Ovary (tissue), 3 donors: ENCODE results near the gene PMEPA1.

Source experiments
- EP300 ChIP-seq: sonication (generic); formaldehyde crosslinking; IDR thresholded peaks from one replicate; pipeline ENCODE4 v1.6.1; 2017; ENCODE audit warnings: antibody characterized with exemption
- POLR2A ChIP-seq: fragments of 450-650 bp; IDR thresholded peaks from one replicate; pipeline ENCODE4 v1.6.1; 2017; ENCODE audit warnings: antibody characterized with exemption, mild to moderate bottlenecking, moderate library complexity
- TF ChIP-seq, protein P1 (sequence below), 3 donors: fragments of 450-650 bp in 2 of 3; fragments of 200-600 bp in 1 of 3; IDR thresholded peaks; one replicate each; pipeline versions ENCODE4 v1.5.1 to v1.8.0; 2016 to 2022; ENCODE audit warnings: antibody characterized with exemption in 3 of 3, mild to moderate bottlenecking in 1 of 3
- donor health status: DM: no; HTN: no; CAD: no.

DNA sequence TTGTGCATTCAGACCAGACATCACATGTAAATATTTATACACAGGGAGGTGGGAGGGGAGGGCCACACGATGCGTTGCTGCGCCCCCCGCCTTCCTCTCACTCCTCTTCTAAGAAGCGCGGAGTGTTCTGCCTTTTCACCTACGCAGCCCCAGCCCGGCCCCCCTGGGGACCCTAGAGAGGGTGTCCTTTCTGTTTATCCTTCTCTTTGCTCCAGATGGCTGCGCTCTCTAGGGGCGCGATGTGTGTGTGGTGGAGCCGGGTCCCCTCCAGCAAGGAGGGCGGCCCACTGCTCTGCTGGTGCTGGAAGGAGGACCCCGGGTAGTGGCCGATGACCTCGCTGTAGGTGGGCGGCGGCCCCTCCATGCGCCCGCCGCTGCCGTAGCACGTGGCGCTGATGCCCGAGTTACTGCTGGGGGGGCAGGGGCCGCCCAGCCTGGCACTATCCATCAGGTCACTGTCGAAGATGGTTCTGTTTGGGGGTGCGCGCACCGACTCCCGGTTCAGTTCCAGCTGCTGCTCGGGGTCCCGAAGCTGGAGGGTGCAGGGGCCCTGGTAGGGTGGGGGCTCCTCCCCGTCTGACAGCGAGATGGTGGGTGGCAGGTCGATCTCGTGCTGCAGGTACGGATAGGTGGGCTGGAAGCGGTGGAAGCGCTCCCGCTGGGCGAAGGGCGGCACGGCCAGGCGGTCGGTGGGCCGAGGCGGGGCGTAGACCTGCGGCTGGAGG lies 57.8 kb downstream of the PMEPA1 start:
- TF ChIP-seq, protein P1, sequence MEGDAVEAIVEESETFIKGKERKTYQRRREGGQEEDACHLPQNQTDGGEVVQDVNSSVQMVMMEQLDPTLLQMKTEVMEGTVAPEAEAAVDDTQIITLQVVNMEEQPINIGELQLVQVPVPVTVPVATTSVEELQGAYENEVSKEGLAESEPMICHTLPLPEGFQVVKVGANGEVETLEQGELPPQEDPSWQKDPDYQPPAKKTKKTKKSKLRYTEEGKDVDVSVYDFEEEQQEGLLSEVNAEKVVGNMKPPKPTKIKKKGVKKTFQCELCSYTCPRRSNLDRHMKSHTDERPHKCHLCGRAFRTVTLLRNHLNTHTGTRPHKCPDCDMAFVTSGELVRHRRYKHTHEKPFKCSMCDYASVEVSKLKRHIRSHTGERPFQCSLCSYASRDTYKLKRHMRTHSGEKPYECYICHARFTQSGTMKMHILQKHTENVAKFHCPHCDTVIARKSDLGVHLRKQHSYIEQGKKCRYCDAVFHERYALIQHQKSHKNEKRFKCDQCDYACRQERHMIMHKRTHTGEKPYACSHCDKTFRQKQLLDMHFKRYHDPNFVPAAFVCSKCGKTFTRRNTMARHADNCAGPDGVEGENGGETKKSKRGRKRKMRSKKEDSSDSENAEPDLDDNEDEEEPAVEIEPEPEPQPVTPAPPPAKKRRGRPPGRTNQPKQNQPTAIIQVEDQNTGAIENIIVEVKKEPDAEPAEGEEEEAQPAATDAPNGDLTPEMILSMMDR (IDR thresholded peaks at IDR 0.05) = no peak
- TF ChIP-seq POLR2A = no peak
- TF ChIP-seq EP300 = no peak
